Stimulated activated CD4-positive, alpha-beta T cell treated with anti-CD3 and anti-CD28 coated beads, TNF-alpha, amount 100 ng/mL, for 4 hours (primary cell): ENCODE data around the gene CD46.
"Not testable (repeated sequence)": the region's sequence is repeated elsewhere in the genome, so short reads cannot be mapped to it uniquely, and the experiment has no call there.

ENCODE experiments used
- DNase-seq, 3 experiments: peaks; one replicate each; pipeline ENCODE4 v3.0.0-alpha.2; 2020; ENCODE audit warnings: low read depth in 3 of 3

The CD46 gene

DNA sequence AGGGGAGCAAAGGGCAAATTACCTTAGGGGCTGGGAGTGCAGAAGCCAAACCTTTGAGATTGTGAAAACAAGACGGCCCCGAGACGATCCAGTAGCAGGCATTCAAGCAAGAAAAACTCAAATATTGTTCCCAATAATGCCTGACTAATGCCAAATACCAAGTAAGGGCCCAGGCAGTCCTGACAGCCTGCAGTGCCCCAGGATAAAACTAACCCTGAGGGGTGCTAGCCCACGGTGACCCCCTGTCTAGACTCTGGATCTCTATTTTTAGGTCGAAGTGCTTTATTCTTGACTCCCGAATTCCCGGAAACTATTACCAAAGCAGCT, 428 bp upstream of the CD46 start:
- not testable (repeated sequence) for DNase-seq

DNA sequence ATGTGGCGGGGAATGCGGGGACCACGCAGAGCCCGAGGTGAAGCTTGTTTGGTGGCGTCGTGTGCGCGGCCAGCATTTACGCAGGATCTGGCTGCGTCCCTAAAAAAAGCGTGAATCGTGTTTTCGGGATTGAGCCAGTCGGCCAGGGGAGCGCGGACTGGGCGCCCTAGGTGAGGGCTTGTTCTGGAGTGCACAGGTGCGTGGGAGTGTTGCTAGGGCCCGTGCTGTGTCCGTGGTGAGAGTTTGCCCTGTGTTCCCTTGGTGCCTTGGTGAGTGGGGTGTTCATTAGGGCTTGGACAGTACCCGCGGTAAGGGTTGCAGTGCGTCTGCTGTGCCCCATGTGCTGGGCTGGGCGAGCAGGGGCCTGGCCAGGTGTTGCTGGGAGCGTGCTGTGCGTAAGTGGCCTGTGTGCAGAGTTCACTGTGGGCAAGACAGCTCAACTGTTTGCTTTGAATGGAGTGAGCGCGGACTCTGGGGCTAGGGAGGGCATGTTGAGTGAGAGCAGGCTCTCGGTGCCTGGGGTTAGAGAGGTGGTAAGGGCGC, 673 bp downstream of the CD46 start:
- DNase-seq = peak; percentile 3 to 16 (median 13)

DNA sequence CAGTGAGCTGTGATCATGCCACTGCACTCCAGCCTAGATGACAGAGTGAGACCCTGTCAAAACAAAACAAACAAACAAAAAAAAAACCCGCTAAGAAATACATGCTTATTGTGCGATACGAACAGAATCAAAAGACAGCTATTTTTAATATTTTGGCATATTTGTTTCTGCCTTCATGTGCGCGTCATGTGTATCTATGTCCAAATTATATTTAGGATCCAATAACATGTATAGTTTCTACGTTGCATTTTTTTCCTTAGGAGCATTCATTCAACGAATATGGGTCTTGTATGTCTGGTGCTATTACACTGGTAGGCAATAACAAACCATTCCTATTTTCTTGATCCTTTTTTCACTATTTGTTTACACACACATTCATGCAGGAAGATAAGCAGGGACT, 1.8 kb downstream of the CD46 start:
- DNase-seq = no peak

DNA sequence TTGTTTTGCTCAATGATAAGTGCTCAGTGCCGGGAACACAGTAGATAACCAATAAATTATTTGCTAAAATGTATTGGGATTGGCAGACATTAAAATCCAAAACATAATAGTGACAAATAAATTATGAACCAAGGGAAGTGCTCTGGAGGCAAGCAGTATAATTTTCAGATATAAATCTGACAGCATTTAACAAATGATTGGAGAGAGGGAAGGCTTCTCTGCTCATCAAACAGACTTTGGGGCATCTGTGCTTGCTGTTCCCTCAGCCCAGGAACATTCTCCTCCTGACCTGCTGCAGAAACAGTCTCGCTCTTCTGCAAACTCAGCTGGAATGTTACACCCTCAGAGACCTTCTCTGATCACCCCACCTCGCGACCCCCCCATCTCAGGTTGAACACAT, 2.2 kb downstream of the CD46 start:
- no peak for DNase-seq

DNA sequence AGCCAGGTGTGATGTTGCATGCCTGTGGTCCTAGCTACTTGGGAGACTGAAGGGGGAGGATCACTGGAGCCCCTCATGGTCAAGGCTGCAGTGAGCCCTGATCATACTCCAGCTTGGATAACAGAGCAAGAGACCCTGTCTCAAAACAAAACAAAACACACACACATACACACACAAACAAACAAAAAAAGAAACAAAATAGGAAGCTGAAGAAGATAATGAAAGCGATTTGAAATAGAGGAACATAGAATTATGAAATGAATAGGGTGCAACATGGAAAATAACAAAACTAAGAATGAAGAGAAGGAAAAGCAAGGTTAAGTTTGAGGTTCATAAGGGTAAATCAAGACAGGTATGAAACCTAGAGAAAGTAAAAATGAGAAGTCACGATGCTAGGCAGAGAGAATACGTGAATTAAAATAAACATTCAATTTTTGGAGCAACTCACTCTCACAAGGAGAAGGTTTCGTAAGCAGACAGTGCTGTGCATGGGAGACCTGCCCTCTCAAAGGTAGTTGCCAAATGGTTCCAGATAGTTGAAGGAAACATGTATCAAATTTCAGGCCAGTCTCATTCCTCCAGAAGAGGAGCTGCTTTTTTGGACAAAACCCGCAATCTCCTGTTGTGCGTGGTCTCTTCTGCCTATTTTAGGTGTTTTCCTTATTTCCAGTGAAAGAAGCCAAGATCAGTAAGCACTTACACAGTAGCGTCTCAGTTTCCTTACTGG, 3.3 kb downstream of the CD46 start:
- no peak for DNase-seq

DNA sequence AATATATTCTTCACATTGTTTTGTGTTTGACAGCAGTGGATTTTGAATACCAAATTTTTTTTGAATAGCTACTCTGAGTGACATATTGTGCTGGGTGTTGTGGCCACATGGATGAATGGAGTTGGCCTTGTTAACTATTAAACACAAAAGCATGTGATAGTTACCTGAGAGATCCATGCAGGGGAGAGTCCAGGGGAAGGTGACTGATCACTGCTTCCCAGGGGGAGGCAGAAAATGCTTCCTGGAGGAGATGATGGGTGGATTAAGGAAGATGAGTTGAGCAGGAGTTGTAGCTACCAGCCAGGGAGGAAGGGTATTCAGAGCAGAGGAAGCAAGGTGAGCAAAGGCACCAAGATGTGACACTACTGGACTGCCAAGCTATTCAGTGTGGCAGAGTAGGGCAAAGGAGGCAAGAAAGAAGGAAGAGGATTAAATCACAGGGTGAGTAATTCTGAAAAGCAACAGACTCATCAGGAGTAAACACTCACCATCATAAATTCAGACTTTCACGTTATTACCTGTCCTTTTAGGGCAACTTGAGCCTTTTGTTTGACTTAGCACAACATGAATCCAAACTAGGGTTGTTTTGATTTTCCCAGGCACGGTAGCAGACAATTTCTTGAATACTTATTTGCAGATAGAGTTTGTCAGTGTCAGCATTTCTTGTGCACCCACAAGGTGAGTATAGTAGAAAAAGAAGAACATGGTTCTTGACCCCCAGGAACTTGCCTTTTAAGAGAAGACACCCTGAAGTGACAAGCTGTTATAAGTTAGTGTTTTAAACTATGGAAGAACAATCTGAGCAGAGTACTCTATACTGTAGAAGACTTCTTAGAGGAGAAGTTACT, 4.2 kb downstream of the CD46 start:
- no peak for DNase-seq

DNA sequence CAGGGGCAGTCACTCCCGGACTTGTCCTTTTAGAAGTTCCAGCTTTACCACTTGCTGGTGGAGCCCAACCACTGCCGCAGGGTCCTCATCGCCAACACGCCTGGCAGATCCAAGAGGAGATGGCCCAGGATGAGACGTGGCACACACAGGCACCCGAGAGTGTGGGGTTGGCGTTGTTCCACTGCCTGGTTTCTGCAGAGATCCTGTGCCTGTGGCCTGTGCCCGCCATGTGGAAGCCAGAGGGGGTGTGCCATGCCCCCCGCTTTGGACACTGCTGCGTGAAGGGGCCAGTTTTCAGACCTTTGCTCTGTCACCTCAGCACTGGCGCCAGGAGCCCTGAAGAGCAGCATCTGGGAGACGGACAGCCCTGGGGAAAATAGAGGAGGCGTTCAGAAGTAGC, 10.8 kb downstream of the CD46 start:
- no peak for DNase-seq

DNA sequence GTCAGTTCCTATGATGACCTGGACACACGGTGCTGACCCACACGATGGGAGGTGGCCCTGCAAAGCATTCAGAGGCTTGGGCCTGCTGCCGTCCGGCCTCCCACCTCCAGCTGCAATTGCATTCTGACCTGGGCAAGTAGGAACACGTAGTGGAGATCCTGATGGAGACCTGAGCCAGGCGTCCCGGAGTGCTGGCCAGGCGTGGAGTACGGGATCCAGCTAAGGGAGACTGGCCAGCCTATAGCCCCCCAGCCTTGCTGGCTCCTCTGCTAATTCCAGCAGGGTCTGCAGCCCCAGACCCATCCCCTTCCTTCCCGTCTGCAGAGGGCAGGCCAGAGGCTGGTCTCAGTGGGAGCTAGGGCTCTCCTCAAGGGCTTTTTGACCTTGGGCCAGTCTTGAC, 11.2 kb downstream of the CD46 start:
- DNase-seq = no peak

DNA sequence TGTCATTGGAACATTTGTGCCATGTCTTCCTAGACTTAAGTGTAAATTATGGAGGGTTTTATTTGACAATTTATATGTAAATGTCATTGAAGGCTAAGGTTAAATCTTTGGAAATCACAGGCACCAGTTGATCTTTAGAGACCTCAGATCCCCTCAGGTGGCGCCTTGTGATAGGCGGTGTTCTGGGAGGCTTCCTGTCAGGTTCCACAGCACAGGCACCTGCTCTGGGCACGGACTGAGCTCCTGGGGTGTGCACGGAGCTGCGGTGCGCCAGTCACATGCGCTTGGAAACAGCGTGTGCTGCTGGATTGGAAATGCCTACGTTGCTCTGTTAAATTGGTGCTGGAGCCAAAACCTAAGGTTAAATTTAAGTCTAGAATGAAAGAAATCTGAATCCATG, 12.1 kb downstream of the CD46 start:
- DNase-seq = no peak

DNA sequence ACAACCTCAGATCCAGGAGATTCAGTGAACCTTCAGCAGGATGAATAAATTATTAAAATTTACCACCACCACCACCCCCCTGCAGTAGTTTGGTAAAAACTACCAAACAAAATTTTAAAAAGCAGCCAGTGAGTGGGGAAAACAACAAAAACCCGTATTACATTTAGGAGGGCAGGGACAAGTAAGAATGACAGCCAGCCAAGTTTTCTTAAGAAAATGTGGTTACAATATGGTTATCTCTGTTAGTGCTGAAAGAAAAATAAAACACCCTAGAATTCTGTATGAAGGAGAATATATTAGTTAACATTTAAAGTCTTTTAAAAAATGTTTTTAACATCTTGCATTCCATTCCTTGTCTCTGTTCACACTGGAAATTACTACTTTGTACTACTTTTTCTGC, 14.7 kb downstream of the CD46 start:
- no peak for DNase-seq

DNA sequence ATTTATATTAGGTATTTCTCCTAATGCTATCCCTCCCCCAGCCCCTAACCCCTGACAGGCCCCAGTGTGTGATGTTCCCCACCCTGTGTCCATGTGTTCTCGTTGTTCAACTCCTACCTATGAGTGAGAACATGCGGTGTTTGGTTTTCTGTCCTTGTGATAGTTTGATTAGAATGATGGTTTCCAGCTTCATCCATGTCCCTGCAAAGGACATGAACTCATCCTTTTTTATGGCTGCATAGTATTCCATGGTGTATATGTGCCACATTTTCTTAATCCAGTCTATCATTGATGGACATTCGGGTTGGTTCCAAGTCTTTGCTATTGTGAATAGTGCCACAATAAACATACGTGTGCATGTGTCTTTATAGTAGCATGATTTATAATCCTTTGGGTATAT, 18.7 kb downstream of the CD46 start:
- not testable (repeated sequence) for DNase-seq

DNA sequence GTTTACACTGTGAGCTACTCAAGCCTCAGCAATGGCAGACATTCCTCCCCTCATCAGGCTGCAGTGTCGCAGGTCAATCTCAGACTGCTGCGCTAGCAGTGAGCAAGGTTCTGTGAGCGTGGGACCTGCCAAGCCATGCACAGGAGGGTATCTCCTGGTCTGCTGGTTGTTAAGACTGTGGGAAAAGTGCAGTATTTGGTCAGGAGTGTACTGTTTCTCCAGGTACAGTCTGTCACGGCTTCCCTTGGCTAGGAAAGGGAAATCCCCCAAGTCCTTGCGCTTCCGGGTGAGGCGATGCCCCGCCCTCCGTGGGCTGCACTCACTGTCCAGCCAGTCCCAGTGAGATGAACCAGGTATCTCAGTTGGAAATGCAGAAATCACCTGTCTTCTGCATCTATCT, 24.2 kb downstream of the CD46 start:
- DNase-seq = not testable (repeated sequence)

DNA sequence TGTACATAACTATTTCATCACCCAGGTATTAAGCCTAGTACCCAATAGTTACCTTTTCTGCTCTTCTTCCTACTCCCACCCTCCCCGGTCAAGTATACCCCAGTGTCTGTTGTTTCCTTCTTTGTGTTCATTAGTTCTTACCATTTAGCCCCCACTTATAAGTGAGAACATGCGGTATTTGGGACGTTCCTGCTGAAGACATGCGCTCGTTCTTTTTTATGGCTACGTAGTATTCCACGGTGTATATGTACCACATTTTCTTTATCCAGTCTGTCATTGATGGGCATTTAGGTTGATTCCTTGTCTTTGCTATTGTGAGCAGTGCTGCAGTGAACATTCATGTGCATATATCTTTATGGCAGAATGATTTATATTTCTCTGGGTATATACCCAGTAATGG, 25.6 kb downstream of the CD46 start:
- not testable (repeated sequence) for DNase-seq

DNA sequence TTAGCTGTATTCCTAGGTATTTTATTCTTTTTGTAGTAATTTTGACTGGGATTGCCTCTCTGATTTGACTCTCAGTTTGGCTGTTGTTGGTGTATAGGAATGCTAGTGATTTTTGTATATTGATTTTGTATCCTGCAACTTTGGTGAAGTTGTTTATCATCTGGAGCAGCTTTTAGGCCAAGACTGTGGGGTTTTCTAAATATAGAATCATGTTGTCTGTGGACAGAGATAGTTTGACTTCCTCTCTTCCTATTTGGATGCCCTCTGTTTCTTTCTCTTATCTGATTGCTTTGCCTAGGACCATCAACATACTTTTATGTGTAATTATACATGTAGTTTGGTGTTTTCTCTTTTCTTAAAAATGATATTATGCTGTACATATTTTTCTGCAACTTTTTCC, 27.2 kb downstream of the CD46 start:
- no peak for DNase-seq

DNA sequence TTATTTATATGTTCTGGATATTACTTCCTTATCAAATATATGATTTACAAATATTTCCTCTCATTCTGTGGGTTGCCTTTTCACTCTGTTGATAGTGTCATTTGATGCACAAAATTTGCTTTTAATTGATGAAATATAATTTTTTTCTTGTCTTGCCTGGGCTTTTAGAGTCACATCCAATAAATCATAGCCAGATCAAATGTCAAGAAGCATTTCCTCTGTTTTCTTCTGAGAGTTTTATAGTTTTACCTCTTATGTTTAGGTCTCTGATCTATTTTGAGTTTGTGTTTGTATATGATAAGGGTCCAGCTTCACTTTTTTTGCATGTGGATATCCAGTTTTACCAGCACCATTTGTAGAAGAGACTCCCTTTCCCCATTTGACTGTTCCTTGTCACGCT, 29.5 kb downstream of the CD46 start:
- DNase-seq = no peak

DNA sequence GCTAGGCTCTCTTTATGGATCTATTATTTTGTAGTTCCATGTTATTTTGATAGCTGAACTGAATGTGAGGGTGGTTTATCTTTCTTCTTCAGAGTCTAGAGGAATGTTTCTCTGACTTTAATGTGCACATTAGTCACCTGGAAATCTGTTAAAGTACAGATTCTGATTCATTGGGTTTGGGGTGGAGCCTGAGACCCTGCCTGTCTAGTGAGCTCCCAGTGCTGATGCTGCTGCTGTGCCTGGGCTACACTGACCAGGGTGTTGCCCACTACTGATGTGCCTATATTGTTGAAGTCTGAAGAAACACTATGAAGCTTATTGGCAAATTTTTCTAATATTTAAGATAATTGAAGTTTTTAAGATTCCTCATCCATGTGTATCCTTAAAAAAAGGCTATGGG, 35.9 kb downstream of the CD46 start:
- DNase-seq = no peak

DNA sequence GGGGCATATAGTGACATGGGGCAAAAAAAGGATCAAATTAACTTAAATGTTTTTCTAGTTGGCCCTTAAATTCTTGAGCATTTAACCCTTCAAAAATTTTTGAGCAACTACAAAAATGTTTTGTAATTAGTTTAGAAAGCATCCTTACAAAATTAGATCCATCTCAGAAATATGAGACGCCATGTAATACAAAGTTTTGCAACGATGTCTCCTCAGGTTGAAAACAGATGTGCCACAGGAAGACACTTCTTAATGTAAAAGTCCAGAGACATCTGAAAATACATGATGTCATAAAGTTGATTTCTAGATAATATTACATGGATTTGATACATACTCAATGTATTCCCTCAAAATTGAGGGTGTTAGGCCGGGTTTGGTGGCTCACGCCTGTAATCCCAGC, 37.5 kb downstream of the CD46 start:
- no peak for DNase-seq

DNA sequence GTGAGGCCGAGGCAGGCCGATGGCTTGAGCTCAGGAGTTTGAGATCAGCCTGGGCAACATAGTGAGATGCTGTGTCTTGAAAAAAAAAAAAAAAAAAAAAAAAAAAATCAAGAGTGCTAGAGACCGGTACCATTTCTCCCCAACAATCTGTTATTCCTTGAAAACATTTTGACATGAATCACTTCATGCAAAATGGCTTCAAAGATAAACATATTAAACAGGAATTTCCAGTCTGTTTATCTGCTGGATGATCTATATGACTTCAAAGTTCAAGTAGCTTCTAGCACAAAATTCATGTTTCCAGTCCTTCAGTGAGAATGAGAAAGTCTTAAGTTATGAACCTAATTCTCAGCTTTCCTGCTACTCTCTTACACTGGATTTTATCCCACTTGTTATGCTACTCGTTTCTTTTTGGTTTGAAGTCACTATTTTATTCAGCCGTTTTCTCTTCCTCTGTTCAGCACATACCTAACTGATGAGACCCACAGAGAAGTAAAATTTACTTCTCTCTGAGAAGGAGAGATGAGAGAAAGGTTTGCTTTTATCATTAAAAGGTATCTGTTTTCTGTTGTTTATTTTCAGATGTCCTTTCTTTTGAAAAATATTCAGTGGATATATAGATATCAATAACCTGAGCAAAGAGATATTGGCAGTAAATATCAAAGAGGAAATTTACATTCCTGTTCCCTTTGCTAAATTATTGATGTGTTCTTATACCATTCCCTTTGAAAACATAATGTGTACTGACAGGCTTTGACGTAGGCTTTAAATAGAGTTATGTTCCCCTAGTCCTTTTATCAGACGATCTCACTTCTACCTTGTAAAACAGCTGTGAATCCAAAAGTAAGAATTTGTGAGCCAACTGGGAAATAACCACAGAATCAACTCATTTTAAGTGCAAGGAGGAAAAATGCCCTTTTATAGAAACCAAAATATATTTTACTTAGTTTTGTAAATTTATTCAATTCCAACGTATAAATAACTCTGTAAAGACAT, 38.2 kb downstream of the CD46 start:
- no peak for DNase-seq

DNA sequence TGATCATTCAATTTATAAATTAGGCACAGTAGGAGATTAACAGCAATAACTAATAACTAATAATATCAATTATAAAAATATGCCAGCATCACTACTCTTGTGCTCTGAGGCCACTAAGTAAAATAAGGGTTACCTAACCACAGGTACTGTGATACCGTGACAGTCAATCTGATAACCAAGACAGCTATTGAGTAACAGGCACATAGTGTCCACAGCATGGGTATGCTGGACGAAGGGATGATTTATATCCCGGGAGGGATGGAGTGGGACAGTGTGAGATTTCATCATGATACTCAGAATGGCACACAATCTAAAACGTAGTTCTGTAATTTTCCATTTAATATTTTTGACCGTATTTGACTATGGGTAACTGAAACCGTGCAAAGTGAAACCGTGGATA, 39.4 kb downstream of the CD46 start:
- DNase-seq = no peak

DNA sequence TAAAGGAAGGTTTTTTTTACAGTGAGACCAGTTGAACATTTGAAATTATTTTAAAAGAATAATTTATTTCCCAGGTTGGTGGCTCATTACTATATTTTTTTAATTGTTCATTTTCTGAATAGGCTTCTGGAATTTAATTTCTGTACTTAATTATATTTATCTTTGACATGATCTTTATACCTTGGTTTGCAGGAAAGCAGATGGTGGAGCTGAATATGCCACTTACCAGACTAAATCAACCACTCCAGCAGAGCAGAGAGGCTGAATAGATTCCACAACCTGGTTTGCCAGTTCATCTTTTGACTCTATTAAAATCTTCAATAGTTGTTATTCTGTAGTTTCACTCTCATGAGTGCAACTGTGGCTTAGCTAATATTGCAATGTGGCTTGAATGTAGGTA, 41.5 kb downstream of the CD46 start:
- no peak for DNase-seq

DNA sequence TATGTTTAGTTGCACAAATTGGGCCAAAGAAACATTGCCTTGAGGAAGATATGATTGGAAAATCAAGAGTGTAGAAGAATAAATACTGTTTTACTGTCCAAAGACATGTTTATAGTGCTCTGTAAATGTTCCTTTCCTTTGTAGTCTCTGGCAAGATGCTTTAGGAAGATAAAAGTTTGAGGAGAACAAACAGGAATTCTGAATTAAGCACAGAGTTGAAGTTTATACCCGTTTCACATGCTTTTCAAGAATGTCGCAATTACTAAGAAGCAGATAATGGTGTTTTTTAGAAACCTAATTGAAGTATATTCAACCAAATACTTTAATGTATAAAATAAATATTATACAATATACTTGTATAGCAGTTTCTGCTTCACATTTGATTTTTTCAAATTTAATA, 43.0 kb downstream of the CD46 start:
- no peak for DNase-seq
